ENCODE data around the gene ABCG4. TPM values are rescaled to one million over a fixed set of nuclear protein-coding genes. Genes with fewer than 3 reads are reported as not detected.
"Not testable (repeated sequence)": the region's sequence is repeated elsewhere in the genome, so short reads cannot be mapped to it uniquely, and the experiment has no call there.

The ABCG4 gene
- total RNA-seq, 1 donor from 2014 or later: 1.8 TPM

DNA sequence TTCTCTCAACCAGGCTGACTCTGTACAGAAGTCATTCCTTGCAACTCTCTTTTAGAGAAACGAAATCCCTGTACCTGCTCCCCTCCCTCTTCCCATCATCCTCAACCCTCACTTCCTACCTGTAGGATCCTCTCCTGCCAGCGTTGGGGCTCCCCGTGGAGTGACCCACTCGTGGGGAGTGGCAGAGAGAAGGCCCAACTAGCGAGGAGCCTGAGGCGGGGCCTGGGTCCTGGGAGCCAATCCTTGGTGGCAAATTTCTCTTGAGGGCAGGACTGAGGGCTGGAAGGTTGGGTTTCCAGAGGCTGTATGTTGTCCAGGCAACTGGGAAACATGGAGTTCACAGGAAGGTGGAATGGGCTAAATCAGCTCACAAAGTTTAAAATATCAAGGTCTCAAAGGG, 46.8 kb downstream of the ABCG4 start:
- Histone ChIP-seq H3K27ac (replicated peaks) (no peak overlapping the region), H3K27me3 (ENCODE audit: low read depth) (no peaks in the 10 kb centered on the region), H3K36me3 (no peaks in the 10 kb centered on the region), H3K4me1 (no peaks in the 10 kb centered on the region), H3K4me3 (no peak overlapping the region), H3K9me3 (replicated peaks) (no peaks in the 10 kb centered on the region)
- TF ChIP-seq, protein P1, sequence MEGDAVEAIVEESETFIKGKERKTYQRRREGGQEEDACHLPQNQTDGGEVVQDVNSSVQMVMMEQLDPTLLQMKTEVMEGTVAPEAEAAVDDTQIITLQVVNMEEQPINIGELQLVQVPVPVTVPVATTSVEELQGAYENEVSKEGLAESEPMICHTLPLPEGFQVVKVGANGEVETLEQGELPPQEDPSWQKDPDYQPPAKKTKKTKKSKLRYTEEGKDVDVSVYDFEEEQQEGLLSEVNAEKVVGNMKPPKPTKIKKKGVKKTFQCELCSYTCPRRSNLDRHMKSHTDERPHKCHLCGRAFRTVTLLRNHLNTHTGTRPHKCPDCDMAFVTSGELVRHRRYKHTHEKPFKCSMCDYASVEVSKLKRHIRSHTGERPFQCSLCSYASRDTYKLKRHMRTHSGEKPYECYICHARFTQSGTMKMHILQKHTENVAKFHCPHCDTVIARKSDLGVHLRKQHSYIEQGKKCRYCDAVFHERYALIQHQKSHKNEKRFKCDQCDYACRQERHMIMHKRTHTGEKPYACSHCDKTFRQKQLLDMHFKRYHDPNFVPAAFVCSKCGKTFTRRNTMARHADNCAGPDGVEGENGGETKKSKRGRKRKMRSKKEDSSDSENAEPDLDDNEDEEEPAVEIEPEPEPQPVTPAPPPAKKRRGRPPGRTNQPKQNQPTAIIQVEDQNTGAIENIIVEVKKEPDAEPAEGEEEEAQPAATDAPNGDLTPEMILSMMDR (IDR thresholded peaks at IDR 0.05; ENCODE audit: borderline replicate concordance): no peak
- DNase-seq: no peak
- intact Hi-C loops (cut with micrococcal nuclease): loop anchor here (10.0 kb wide), 1 partner anchor 51 kb away; the partner anchor contains the start of gene ABCG4

GRCh38 chr11:119196833-119197483, 48.1 kb downstream of the ABCG4 start:
- no peak overlapping the region for H3K4me3 ChIP-seq
- no peaks in the 10 kb centered on the region for H3K4me1 ChIP-seq
- H3K27ac ChIP-seq (replicated peaks): no peak overlapping the region
- TF ChIP-seq, protein P1 (IDR thresholded peaks at IDR 0.05; ENCODE audit: borderline replicate concordance): peak; percentile 80
- H3K36me3 ChIP-seq: no peaks in the 10 kb centered on the region
- DNase-seq: no peak
- H3K27me3 ChIP-seq (ENCODE audit: low read depth): no peaks in the 10 kb centered on the region
- intact Hi-C loops (cut with micrococcal nuclease): loop anchor here (10.0 kb wide), 1 partner anchor 52 kb away; the partner anchor contains the start of gene ABCG4
- H3K9me3 ChIP-seq (replicated peaks): no peaks in the 10 kb centered on the region

DNA sequence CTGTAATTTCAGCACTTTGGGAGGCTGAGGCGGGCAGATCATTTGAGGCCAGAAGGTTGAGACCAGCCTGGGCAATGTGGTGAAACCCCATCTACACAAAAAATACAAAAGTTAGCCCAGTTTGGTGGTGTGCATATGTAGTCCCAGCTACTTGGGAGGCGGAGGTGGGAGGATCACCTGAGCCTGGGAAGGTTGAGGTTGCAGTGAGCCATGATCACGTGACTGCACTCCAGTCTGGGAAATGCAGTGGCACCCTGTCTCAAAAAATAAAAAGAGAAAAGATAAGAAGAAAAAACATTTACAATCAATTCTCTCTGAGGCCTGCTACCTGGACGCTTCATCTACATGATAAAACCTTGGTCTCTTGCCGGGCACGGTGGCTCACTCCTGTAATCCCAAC, 50.1 kb downstream of the ABCG4 start:
- Histone ChIP-seq H3K36me3 (no peaks in the 10 kb centered on the region), H3K4me1 (no peaks in the 10 kb centered on the region), H3K4me3 (no peak overlapping the region), H3K27ac (replicated peaks) (no peak overlapping the region), H3K27me3 (ENCODE audit: low read depth) (no peaks in the 10 kb centered on the region), H3K9me3 (replicated peaks) (no peaks in the 10 kb centered on the region)
- TF ChIP-seq, protein P1 (IDR thresholded peaks at IDR 0.05; ENCODE audit: borderline replicate concordance): no peak
- intact Hi-C loops (cut with micrococcal nuclease): loop anchor here (10.0 kb wide), 1 partner anchor 54 kb away; the partner anchor contains the start of gene ABCG4
- no peak for DNase-seq

DNA sequence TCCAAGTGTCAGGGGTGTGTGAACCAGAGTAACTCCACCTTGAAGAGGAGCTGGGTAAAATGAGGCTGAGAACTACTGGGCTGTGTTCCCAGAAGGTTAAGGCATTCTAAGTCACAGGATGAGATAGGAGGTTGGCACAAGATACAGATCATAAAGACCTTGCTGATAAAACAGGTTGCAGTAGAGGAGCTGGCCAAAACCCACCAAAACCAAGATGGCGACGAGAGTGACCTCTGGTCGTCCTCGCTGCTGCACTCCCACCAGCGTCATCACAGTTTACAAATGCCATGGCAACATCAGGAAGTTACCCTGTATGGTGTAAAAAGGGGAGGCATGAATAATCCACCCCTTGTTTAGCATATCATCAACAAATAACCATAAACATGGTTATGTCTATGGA, 52.4 kb downstream of the ABCG4 start:
- H3K36me3 ChIP-seq; H3K9me3 ChIP-seq (replicated peaks); H3K27ac ChIP-seq (replicated peaks); H3K4me1 ChIP-seq; H3K4me3 ChIP-seq; H3K27me3 ChIP-seq (ENCODE audit: low read depth); DNase-seq; intact Hi-C loops (cut with micrococcal nuclease): not testable (repeated sequence)

DNA sequence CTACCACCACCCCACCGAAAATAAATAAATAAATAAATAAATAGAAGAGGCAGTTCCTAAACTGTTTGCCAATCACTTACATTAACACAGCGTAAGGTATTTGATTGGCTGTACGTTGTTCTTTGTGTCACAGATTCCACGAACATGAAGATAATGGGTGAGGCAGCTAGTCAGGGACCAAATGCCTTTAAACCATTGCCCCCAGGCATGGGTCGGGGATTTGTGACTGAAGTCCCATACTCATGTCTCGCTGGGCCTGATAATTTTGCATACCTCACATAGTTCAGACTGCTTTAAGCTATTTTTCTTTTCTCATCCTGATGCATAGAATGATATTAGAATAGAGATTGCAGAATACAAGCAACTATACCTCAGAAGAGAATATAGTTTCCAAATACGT, 53.7 kb downstream of the ABCG4 start:
- no peaks in the 10 kb centered on the region for H3K9me3 ChIP-seq (replicated peaks)
- H3K27ac ChIP-seq (replicated peaks): no peak overlapping the region
- H3K36me3 ChIP-seq: no peaks in the 10 kb centered on the region
- intact Hi-C loops (cut with micrococcal nuclease): no loop called here
- no peak overlapping the region for H3K4me3 ChIP-seq
- H3K27me3 ChIP-seq (ENCODE audit: low read depth): no peaks in the 10 kb centered on the region
- H3K4me1 ChIP-seq: peaks cover 21% of the 10 kb centered on the region
- no peak for DNase-seq
- TF ChIP-seq, protein P1 (IDR thresholded peaks at IDR 0.05; ENCODE audit: borderline replicate concordance): no peak

GRCh38 chr11:119204066-119204465, 55.2 kb downstream of the ABCG4 start:
- intact Hi-C loops (cut with micrococcal nuclease): no loop called here
- H3K4me3 ChIP-seq: no peak overlapping the region
- no peaks in the 10 kb centered on the region for H3K36me3 ChIP-seq
- H3K27me3 ChIP-seq (ENCODE audit: low read depth): no peaks in the 10 kb centered on the region
- no peaks in the 10 kb centered on the region for H3K9me3 ChIP-seq (replicated peaks)
- TF ChIP-seq, protein P1 (IDR thresholded peaks at IDR 0.05; ENCODE audit: borderline replicate concordance): no peak
- no peak for DNase-seq
- H3K27ac ChIP-seq (replicated peaks): no peak overlapping the region
- H3K4me1 ChIP-seq: peaks cover 33% of the 10 kb centered on the region
